T-helper 17 cell (primary cell): ENCODE results near the gene SUSD6. TPM values are rescaled to one million over a fixed set of nuclear protein-coding genes. Genes with fewer than 3 reads are reported as not detected.
"Not testable (repeated sequence)": the region's sequence is repeated elsewhere in the genome, so short reads cannot be mapped to it uniquely, and the experiment has no call there.

ENCODE experiments used
- ATAC-seq: fragments of 150-1000 bp; cut with Tn5 transposase; 2 replicates; pipeline ENCODE4 v1.10.0; 2021; ENCODE audit warnings: mild to moderate bottlenecking, moderate library complexity
- DNase-seq, 3 donors: peaks; one replicate each; pipeline versions ENCODE4 v3.0.0 to v3.0.0-alpha.2; 2020 to 2021
- H3K9me3 ChIP-seq: one replicate; pipeline ENCODE4 v1.7.0; 2013; ENCODE audit warnings: low read length, mild to moderate bottlenecking; ENCODE audit not compliant: control insufficient read depth, poor library complexity, severe bottlenecking
- H3K27ac Mint-ChIP-seq: one replicate; pipeline ENCODE4 v1.8.0; 2022; ENCODE audit warnings: mild to moderate bottlenecking, moderate library complexity, mixed read lengths
- H3K27me3 Mint-ChIP-seq: one replicate; pipeline ENCODE4 v1.8.0; 2022; ENCODE audit warnings: mixed read lengths
- H3K36me3 Mint-ChIP-seq: one replicate; pipeline ENCODE4 v1.8.0; 2022; ENCODE audit warnings: low read depth, mixed read lengths
- H3K4me1 Mint-ChIP-seq: one replicate; pipeline ENCODE4 v1.8.0; 2022; ENCODE audit warnings: mild to moderate bottlenecking, mixed read lengths
- H3K4me3 Mint-ChIP-seq: one replicate; pipeline ENCODE4 v1.8.0; 2022; ENCODE audit warnings: mild to moderate bottlenecking, moderate library complexity, mixed read lengths
- total RNA-seq, 4 donors: library from RNA in 2 of 4; stranded (reverse) in 2 of 4; gene quantifications; one replicate each; pipeline ENCODE4 v1.2.3 and lab custom pipeline; 2022 to 2026

Gene SUSD6
- total RNA-seq, 2 donors from 2014 or later = 94.7 to 101 TPM

GRCh38 chr14:69635981-69636639 lies 24.7 kb downstream of the SUSD6 start:
- H3K36me3 Mint-ChIP-seq = peaks cover 5% of the 10 kb centered on the region
- ATAC-seq = peak; percentile 59
- H3K27ac Mint-ChIP-seq = peak overlapping the region; percentile 87
- H3K4me1 Mint-ChIP-seq = peaks cover 77% of the 10 kb centered on the region
- H3K4me3 Mint-ChIP-seq = peak overlapping the region; percentile 80
- no peaks in the 10 kb centered on the region for H3K27me3 Mint-ChIP-seq
- peaks cover 6% of the 10 kb centered on the region for H3K9me3 ChIP-seq
- DNase-seq = no peak

GRCh38 chr14:69636718-69637480 lies 25.5 kb downstream of the SUSD6 start:
- Mint-ChIP-seq H3K27ac (peak overlapping the region; percentile 87), H3K27me3 (no peaks in the 10 kb centered on the region), H3K36me3 (peaks cover 6% of the 10 kb centered on the region)

GRCh38 chr14:69637503-69638031 lies 26.2 kb downstream of the SUSD6 start:
- Mint-ChIP-seq H3K4me1 (peaks cover 66% of the 10 kb centered on the region), H3K27me3 (no peaks in the 10 kb centered on the region), H3K4me3 (peak overlapping the region; percentile 80), H3K36me3 (peaks cover 7% of the 10 kb centered on the region), H3K27ac (peak overlapping the region; percentile 87)
- H3K9me3 ChIP-seq = peaks cover 6% of the 10 kb centered on the region
- no peak for ATAC-seq
- no peak for DNase-seq

More at GRCh38 chr14:69636718-69637480, 25.5 kb downstream of the SUSD6 start:
- DNase-seq (no peak), ATAC-seq (no peak)
- peak overlapping the region; percentile 80 for H3K4me3 Mint-ChIP-seq
- peaks cover 6% of the 10 kb centered on the region for H3K9me3 ChIP-seq
- H3K4me1 Mint-ChIP-seq = peaks cover 71% of the 10 kb centered on the region

- H3K27me3 Mint-ChIP-seq = no peaks in the 10 kb centered on the region
- no peak for ATAC-seq
- H3K4me3 Mint-ChIP-seq = no peak overlapping the region
- H3K9me3 ChIP-seq = peaks cover 6% of the 10 kb centered on the region
- DNase-seq = no peak
- H3K27ac Mint-ChIP-seq = peak overlapping the region; percentile 1
- peaks cover 6% of the 10 kb centered on the region for H3K36me3 Mint-ChIP-seq
- H3K4me1 Mint-ChIP-seq = peaks cover 62% of the 10 kb centered on the region
These were observed 29.5 kb downstream of the SUSD6 start for GRCh38 chr14:69640931-69641330.

GRCh38 chr14:69642212-69642793 lies 30.9 kb downstream of the SUSD6 start:
- Mint-ChIP-seq H3K4me1 (peaks cover 62% of the 10 kb centered on the region), H3K36me3 (peaks cover 10% of the 10 kb centered on the region)
- not testable (repeated sequence) for H3K9me3 ChIP-seq, H3K27ac Mint-ChIP-seq, ATAC-seq, H3K27me3 Mint-ChIP-seq, DNase-seq, H3K4me3 Mint-ChIP-seq

- H3K36me3 Mint-ChIP-seq = peaks cover 10% of the 10 kb centered on the region
- ATAC-seq (peak; percentile 73), DNase-seq (peak in 1 of 3 donors; percentile 25)
- H3K4me3 Mint-ChIP-seq = no peak overlapping the region
- peaks cover 6% of the 10 kb centered on the region for H3K9me3 ChIP-seq
- no peak overlapping the region for H3K27ac Mint-ChIP-seq
- no peaks in the 10 kb centered on the region for H3K27me3 Mint-ChIP-seq
- peaks cover 58% of the 10 kb centered on the region for H3K4me1 Mint-ChIP-seq
These were observed 32.2 kb downstream of the SUSD6 start for GRCh38 chr14:69643430-69644200.

- DNase-seq = no peak
- H3K4me3 Mint-ChIP-seq = no peak overlapping the region
- H3K27ac Mint-ChIP-seq = peak overlapping the region; percentile 6
- ATAC-seq = no peak
- H3K4me1 Mint-ChIP-seq = peaks cover 57% of the 10 kb centered on the region
- H3K36me3 Mint-ChIP-seq = peaks cover 10% of the 10 kb centered on the region
- H3K9me3 ChIP-seq = peaks cover 6% of the 10 kb centered on the region
- no peaks in the 10 kb centered on the region for H3K27me3 Mint-ChIP-seq
These were observed 33.4 kb downstream of the SUSD6 start for GRCh38 chr14:69644814-69645213.

GRCh38 chr14:69647213-69647612 lies 35.8 kb downstream of the SUSD6 start:
- no peaks in the 10 kb centered on the region for H3K9me3 ChIP-seq
- Mint-ChIP-seq H3K4me1 (peaks cover 75% of the 10 kb centered on the region), H3K27ac (no peak overlapping the region), H3K36me3 (peaks cover 8% of the 10 kb centered on the region), H3K4me3 (no peak overlapping the region), H3K27me3 (no peaks in the 10 kb centered on the region)
- DNase-seq (no peak), ATAC-seq (no peak)

GRCh38 chr14:69647642-69648041 lies 36.2 kb downstream of the SUSD6 start:
- H3K27me3 Mint-ChIP-seq, H3K4me3 Mint-ChIP-seq, H3K9me3 ChIP-seq, ATAC-seq, DNase-seq, H3K36me3 Mint-ChIP-seq: not testable (repeated sequence)
- Mint-ChIP-seq H3K4me1 (peaks cover 78% of the 10 kb centered on the region), H3K27ac (peak overlapping the region; percentile 66)

- DNase-seq (no peak), ATAC-seq (no peak)
- no peaks in the 10 kb centered on the region for H3K9me3 ChIP-seq
- H3K4me1 Mint-ChIP-seq = peaks cover 75% of the 10 kb centered on the region
- H3K4me3 Mint-ChIP-seq = peak overlapping the region; percentile 45
- H3K27ac Mint-ChIP-seq = peak overlapping the region; percentile 66
- no peaks in the 10 kb centered on the region for H3K27me3 Mint-ChIP-seq
- peaks cover 5% of the 10 kb centered on the region for H3K36me3 Mint-ChIP-seq
These were observed 37.4 kb downstream of the SUSD6 start for GRCh38 chr14:69648480-69649451.

- no peaks in the 10 kb centered on the region for H3K27me3 Mint-ChIP-seq
- no peak for ATAC-seq
- H3K36me3 Mint-ChIP-seq = peaks cover 4% of the 10 kb centered on the region
- peak overlapping the region; percentile 68 for H3K4me3 Mint-ChIP-seq
- H3K9me3 ChIP-seq = no peaks in the 10 kb centered on the region
- DNase-seq = no peak
- H3K27ac Mint-ChIP-seq = peak overlapping the region; percentile 85
- H3K4me1 Mint-ChIP-seq = peaks cover 75% of the 10 kb centered on the region
These were observed 39.6 kb downstream of the SUSD6 start for GRCh38 chr14:69650948-69651369.

- ATAC-seq = no peak
- Mint-ChIP-seq H3K27ac (peak overlapping the region; percentile 85), H3K36me3 (no peaks in the 10 kb centered on the region), H3K4me1 (peaks cover 73% of the 10 kb centered on the region), H3K4me3 (peak overlapping the region; percentile 26), H3K27me3 (no peaks in the 10 kb centered on the region)
- DNase-seq = no peak
- H3K9me3 ChIP-seq = no peaks in the 10 kb centered on the region
These were observed 40.3 kb downstream of the SUSD6 start for GRCh38 chr14:69651664-69652063.
